Skeletal muscle cell (primary cell): ENCODE results near the gene PLEKHS1.

Experiments
- DNase-seq: peaks from one replicate; pipeline ENCODE4 v3.0.0-alpha.2; 2010; ENCODE audit warnings: low read depth
- H3K4me3 ChIP-seq: 2 replicates; pipeline ENCODE4 v1.5.1; 2011; ENCODE audit warnings: low read depth, mild to moderate bottlenecking, control low read depth, low read length, moderate library complexity

The PLEKHS1 gene

DNA sequence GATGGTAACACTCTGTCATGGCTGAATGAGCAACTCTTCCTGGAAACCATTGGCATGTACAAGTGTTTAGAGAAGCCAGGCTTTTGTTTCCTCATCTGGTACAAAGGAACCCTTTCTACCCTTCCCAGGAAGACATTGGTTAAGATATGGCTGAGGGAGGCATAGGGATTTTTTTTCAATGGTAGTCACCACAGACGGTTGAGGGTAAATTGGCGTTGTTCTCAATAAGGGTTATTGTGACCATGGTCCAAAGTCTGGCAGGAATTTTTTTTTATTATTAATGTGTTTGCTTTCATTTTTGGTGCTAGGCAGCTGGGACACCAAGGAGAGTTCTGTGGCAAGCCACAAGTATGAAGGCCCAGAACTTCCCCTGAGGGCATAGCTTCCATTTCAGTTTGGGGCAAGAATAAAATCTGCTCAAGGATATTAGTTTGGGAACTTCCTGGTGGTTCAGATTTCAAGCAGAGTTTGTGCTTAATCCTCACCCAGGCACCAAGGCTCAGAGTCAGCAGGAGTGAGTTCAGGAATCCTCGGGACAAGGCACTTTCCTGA lies at the start of gene PLEKHS1:
Gene PLEKHS1, plus strand, starts transcription at position 502 of the 552 bp plus-strand sequence. CDS start 3,596 bp downstream, outside the sequence.
- no peak for DNase-seq
- no peak within 1 kb of the TSS for H3K4me3 ChIP-seq

DNA sequence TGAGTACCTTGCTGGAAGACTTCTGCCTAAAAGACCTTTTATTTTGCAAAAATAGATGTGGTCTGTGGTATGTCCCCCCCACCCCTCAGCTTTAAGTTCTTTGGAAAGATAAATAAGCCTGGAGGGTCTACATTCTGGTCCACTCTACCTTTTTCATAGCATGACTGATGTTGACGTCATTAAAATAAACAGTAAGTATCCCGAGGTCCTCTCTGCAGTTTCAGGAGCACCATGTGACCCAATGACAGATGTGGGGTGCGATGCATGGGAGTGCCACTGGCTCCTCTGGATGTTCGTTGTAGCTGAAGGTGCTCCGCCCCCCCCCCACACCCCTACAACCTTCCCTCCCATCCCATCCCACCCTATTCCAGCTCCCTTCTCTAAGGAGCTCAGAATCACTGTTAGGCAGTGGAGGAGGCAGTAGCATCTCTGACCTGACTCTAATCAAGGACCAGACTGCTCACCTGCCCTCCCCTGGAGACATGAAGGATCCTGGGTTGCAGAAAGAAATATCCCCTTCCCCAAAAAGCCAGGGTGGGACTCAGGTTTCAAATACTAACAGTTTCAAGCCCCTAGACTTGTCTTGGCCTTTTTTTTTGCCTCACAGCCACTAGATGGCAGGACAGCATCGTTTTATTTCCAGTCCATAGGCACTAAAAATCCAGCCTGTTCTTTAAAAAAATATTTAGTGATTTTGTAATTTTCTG lies 46.7 kb upstream of the PLEKHS1 start:
- no peak for DNase-seq
- no peak overlapping the region for H3K4me3 ChIP-seq

DNA sequence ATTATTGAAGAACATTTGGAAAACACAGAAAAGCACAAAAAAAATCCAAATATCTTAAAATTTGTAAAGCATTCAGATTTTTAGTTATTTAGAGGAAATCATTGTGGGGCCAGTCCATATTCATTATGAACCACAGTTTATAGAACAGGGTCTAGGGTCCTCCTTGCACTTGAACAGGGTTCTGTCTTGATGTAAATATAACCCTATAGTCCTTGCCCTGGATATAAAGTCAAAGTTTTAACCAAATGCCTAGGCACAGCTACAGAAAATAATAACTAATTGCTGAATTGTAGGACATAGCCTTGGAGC lies 46.2 kb upstream of the PLEKHS1 start:
- H3K4me3 ChIP-seq = no peak overlapping the region
- no peak for DNase-seq

DNA sequence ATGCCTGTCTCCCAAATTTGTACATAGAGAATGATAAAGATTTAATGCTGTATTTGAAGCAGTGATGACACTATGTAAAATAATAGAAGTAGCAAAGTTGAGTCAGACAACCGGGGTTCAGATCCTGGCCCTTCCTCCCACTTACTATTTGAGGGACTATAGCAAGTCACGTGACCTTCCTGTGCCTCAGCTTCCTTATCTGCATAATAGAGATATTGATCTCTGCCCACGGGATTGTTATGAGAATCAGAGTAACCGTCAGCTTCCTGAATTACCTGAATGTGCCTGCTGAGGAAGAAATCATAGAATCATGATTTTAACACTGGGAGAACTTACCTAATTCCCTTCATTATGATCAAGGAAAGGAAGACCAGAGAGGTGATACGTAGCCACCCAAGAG lies 44.9 kb upstream of the PLEKHS1 start:
- H3K4me3 ChIP-seq = no peak overlapping the region
- DNase-seq = no peak

DNA sequence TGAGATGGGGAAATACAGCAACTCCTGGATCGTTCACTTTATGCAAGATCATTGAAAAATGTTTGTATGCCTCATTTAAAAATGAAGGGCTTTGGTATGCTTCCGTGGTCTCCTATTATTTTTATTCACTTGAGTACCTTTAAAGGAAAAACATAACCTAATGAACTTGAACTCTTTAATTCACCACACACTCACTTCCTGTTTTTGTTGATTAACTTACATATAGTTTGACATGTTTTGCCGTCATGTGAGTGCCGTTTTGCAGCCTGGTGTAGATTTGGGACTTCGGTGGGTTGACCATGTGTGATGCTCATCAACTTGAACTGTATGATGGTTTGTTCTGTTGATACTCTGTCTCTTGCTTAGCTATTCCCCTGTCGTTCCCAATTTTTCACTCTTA lies 42.8 kb upstream of the PLEKHS1 start:
- no peak for DNase-seq
- H3K4me3 ChIP-seq = no peak overlapping the region

DNA sequence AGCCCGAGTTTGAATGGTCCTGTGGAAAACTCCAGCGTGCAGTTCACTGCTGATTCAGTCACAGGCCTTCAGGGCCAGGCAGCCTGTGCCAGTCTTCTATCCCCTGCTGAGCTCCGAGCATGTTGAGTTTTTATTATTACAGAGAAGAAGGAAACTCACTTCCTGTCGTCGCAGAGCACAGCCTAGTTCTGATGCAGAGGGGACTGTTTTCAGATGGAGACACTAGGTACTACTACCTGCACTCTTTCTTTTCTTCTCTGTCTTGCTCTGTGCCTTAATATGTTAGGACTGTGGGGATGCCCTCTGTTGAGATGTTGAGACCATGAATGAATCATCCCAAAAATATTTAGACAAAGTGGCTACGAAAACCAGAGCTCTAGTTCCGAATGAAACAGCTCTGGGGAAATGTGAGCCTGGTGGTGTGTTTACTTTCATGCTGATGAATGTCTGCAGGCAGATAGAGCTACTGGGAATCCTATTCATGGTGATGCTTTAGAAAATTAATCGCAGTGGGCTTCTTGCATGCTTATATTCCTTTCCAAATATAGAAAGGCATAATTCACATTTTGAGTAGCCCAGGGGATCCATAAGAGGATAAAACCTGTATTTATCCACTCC lies 42.2 kb upstream of the PLEKHS1 start:
- no peak overlapping the region for H3K4me3 ChIP-seq
- peak; percentile 38 for DNase-seq

DNA sequence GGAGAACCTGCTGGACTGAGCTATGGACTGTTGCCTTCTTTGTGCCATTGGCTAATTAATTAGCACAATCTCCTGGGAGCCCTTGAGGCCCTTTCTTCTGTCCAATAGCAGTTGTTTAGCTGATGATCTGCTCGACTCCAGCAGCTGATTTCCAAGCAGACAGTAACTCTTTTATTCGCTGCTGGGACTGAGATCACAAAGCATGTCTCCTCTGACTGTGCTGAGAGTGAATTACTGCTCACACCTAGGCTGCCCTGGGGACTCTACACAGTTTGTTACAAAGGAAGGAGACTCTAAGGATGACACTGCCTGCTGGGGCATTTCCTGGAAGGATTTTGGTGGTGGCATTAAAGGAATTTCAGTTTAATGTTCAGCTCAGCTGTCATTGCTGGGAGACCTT lies 40.3 kb upstream of the PLEKHS1 start:
- no peak for DNase-seq
- no peak overlapping the region for H3K4me3 ChIP-seq

DNA sequence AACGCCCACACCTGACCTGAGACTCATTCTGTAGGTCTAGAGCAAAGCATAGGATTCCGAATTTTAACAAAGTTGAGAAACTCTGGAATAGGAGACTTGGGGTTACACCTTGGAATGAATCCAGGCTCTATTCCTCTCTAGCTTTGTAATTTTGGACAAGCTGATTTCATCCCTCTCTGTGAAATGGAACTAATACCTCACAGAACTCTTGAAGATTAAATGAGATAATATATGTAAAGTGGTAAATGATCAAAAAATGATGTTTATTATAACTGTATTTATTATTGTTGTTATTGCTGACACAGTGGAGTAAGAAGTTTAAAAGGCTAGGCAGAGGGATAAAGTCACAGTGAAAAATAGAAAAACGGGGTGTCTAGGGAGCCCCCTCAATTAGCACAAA lies 39.5 kb upstream of the PLEKHS1 start:
- no peak for DNase-seq
- H3K4me3 ChIP-seq = no peak overlapping the region

DNA sequence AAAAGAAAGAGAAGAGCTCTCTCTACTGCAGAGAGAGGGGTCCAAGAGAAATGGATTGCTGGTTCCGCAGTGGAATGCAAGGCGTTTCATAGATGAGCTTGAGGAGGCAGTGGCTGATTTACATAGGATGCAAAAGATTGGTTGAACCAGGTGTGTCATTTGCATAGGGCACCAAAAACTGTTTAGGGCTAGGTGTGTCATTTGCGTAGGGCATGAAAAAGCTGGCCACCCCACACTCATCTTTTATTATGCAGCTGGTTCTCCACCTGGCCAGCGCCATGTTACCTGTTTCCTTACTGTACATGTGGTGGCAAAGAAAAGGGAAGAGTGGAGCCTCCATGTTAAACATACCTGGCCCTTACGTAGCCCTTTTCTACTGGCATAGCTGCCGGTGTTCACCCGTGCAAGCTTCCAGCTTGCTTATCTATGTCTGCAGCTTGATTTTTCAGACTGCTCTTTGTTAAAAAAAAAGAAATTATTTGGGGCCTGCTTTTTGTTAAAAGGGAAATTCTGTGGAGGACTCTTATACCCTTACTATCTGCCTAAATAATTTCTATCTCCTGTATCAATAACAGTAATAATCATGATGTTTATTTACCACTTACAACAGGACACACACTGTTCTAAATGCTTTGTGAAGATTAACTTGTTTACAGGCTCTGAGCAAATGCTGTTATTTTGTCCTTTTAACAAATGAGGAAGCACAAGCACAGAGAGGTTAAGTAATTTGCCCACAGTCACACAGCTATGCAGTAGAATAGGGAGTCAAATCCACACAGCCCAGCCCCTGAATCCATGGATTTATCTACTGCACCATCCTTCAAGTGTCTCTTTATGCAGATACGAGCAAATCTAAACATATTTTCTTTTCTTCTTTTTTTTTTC lies 38.5 kb upstream of the PLEKHS1 start:
- H3K4me3 ChIP-seq = no peak overlapping the region
- DNase-seq = no peak

DNA sequence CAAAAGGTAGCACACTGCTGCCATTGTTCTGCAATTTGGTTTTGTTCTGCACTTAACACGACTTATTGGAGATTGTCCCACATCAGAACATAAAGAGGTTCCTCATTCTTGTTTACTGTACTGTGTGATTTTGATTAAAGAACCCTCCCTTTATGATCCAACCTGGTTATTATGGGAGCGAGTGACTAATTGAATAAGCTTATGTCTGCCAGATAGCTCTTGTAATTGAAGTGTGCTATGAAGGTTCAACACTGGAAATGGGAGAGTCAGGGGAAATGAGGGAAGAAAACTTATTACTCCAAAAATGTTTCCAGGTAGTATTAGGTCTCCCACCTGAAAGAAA lies 37.9 kb upstream of the PLEKHS1 start:
- no peak overlapping the region for H3K4me3 ChIP-seq
- DNase-seq = no peak

DNA sequence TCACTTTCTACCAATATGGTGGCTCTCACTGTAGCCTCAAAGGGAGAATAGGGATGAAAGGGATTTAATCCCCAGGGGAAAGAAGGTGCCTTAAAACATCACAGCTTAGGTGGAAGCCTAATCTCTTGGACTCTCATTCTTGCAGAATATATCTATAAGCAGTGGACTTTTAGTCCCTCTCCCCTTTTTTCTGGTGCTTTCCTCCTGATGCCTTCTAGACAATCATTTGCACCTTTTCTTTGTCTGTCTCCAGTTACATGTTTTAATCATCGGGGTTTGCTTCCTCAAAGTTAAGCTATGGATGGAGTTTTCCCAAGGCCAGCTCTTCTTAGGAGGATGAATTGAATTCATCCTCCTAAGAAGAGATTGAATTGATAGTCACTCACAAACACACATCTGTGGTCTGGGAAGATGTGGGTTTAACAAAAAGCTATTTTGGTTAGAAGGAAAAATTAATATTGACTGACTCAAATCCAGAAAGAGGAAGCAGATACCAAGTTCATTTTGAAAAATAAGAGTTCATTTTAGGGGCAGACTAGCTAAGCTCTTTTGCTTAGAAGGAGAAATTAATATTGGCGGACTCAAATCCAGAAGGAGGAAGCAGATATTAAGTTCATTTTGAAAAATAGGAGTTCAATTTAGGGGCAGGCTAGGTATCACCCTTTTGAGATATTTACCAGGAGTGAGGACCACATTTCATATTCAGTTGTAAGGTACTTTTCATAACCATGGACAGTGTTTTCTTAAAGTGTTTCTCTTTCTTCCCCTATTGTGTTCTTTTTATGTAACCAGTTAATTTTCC lies 35.2 kb upstream of the PLEKHS1 start:
- H3K4me3 ChIP-seq = no peak overlapping the region
- DNase-seq = no peak

DNA sequence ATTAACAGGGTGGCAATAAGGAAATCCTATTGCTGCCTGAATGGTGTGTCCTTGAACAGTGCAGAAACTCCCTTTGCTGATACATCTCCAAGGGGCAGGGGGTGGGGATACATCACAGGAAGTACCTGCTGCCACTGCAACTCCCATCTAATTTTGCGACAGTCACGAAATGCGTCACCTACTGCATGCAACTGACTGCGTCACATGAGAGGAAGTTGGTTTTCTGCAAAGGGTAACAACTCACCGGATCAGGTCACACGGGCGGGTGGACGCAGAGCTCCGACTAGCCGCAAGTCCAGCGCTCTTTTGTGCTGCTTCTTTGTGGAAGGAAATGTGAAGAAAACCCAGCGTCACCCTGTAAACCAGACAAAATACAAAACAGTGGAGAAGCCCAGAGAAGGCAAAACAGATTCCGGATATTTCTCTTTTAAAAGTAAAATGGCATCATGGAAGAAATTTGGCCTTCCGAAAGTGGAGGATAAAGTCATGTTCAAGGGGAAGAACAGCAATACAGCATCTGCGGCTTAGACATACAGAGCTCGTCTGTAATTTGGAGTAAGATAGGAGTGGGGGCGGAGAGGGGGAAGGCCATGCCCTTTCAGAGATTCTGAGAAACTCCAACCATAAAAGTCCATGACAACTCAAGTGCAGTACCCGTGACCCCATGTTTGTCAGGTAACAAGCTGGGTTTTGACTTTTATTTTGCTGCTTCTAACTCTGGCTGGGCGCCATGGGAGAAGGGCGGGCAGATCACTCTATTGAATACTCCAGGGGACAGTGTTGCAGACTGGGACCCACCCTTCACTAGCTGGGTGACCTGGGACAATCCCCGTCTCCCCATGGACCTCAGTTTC lies 32.3 kb upstream of the PLEKHS1 start:
- H3K4me3 ChIP-seq = no peak overlapping the region
- DNase-seq = no peak

DNA sequence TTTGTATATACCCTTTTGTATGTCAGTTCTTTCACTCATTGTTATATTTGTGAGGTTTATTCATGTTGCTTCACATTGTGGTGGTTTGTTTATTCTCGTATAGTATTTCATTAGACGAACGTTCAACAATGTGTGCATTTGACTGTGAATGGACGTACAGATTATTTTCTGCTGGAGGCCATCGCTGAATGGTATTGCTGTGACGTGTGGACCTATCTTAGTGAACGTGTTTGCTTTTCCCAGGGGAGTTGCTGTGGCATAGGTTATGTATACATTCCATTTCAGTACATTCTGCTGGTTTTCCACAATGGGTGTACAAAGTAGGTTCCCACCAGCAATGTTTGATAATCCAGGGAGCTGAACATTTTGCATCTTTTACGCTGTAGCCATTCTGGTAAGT lies 31.1 kb upstream of the PLEKHS1 start:
- no peak overlapping the region for H3K4me3 ChIP-seq
- no peak for DNase-seq

DNA sequence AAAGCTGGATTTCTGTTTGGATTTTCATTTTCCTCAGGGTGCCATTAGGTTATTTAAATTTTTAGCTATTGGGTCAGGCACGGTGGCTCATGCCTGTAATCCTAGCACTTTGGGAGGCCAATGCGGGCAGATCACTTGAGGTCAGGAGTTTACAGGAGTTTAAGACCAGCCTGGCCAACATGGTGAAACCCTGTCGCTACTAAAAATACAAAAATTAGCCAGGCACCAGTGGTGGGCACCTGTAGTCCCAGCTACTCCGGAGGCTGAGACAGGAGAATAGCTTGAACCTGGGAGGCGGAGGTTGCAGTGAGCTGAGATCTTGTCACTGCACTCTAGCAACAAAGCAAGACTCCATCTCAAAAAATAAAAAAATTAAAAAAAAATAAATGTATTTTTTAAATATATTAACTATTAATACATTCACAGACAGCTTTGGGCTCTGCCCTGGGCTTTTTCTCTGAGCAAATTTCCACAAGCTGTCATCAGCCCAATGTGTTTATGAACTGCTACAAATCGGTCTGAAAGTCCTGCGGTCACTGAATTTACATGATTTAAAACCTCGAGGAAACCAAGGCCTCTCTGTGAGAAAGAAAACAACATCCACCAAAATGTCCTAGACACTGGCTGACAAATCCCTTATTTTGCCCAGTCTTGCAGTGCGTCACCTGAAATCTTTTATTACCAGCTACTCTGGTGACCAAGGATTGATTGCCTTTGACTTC lies 19.2 kb upstream of the PLEKHS1 start:
- no peak overlapping the region for H3K4me3 ChIP-seq
- DNase-seq = no peak

DNA sequence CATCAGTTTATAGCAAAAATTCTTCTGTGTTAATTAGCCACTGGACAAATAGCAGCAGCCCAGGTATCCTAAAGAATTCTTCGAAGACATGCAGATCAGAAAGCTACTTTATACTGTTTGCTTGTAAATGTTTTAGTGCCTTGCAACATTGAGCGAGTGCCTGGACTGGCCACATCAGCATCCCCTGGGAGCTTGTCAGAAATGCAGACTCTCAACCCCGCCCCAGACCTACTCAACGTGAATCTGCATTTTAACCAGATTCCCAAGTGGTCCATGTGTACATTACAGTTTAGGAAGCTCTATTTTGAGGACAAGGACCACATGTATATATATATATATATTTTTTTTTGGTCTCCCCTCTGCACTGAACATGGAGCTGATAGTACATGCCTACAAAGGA lies 18.5 kb upstream of the PLEKHS1 start:
- DNase-seq = no peak
- no peak overlapping the region for H3K4me3 ChIP-seq

DNA sequence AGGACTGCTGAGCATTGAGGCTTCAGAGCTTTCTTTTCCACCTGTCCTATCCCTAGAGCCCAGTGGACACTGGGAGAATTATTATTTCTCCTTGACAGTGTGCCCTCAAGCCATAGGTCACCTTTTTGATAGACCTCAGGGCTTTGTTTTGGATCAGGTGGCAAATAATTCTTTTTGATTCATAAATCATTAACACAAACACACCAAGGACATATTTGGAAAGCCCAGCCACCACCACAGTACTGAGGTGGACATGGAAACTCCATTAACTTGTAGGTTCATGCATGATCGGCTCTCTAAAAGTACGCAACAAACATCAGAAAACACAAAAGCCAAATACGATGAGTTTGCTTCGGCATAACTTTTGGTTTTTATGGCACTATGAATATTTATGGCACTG lies 17.8 kb upstream of the PLEKHS1 start:
- H3K4me3 ChIP-seq = no peak overlapping the region
- no peak for DNase-seq

DNA sequence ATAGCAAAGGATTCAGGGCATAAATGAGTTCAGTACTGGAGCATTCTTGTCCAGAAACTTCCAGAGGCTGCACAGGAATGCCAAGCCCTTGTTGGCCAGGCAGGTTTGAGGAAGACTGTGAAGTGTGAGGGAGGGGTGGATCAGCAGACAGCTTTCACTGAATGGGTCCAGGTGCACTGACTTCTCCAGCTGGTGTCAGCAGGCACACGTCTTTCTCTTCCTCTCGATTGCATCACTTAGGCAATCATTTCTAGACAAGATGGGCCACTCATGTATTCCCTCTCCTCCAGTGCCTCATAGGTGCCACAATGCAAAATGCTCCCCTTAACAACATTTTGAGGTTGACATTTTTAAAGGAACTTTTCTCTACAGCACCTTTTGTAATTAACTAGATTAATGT lies 15.6 kb upstream of the PLEKHS1 start:
- no peak overlapping the region for H3K4me3 ChIP-seq
- DNase-seq = no peak

DNA sequence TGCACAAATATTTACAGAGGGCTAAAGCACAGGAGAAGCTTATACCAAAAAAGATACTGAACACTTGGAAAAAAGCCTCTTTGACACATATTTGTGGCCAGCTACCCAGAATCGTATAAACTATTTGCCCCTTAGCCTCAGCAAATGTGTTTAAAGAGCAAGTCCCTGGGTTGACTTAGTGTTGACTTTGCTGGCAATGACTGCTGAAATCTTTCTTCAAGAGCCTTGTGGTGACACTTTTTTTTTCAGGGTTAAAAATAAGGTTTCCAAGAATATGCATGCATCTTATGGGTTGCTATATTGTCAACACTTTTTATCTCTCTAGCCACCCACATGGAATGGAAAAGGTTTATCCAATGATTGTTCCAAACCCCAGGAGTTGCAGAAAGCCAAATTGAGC lies 14.9 kb upstream of the PLEKHS1 start:
- H3K4me3 ChIP-seq = no peak overlapping the region
- DNase-seq = no peak
